Peyer's patch (tissue), 4 donors: ENCODE results near the gene ATP8A1.

Experiments used
- POLR2A ChIP-seq, 2 donors: fragments of 450-650 bp; IDR thresholded peaks; one replicate each; pipeline ENCODE4 v1.5.1; 2017; ENCODE audit warnings: antibody characterized with exemption in 2 of 2, mild to moderate bottlenecking in 2 of 2, moderate library complexity in 2 of 2
- TF ChIP-seq, protein P1 (sequence below), 6 experiments: fragments of 450-650 bp in 4 of 6; fragments of 200-600 bp in 2 of 6; sonication (generic) in 1 of 6; IDR thresholded peaks; one replicate each; pipeline ENCODE4 v1.5.1; 2017 to 2019; ENCODE audit warnings: antibody characterized with exemption in 6 of 6, mild to moderate bottlenecking in 3 of 6, moderate library complexity in 1 of 6

DNA sequence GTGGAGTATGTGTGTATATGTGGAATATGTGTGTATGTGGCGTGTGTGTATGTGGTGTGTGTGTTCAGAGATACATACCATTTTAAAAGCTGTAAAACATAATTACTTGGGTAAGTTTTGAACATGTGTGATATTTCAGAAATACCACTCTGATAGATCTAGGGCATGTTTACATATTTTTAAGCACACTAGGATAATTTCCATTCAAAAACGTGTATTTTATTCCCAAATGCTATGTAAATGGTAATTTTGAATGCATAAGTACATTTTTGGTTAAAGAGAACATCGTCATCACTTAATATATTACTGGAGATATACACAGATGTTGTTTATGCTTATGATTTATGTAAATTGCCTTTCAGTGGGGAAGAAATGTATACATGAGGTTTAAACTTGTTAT is 294.3 kb downstream of the ATP8A1 start:
- TF ChIP-seq, protein P1, sequence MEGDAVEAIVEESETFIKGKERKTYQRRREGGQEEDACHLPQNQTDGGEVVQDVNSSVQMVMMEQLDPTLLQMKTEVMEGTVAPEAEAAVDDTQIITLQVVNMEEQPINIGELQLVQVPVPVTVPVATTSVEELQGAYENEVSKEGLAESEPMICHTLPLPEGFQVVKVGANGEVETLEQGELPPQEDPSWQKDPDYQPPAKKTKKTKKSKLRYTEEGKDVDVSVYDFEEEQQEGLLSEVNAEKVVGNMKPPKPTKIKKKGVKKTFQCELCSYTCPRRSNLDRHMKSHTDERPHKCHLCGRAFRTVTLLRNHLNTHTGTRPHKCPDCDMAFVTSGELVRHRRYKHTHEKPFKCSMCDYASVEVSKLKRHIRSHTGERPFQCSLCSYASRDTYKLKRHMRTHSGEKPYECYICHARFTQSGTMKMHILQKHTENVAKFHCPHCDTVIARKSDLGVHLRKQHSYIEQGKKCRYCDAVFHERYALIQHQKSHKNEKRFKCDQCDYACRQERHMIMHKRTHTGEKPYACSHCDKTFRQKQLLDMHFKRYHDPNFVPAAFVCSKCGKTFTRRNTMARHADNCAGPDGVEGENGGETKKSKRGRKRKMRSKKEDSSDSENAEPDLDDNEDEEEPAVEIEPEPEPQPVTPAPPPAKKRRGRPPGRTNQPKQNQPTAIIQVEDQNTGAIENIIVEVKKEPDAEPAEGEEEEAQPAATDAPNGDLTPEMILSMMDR (IDR thresholded peaks at IDR 0.05) = no peak
- TF ChIP-seq POLR2A (IDR thresholded peaks at IDR 0.05) = no peak
